Adrenal gland (tissue), 12 donors: ENCODE data around the gene MACROD2. TPM values are rescaled to one million over a fixed set of nuclear protein-coding genes. Genes with fewer than 3 reads are reported as not detected.

Experiments
- DNase-seq, 7 donors: peaks; one replicate each; pipeline ENCODE4 v3.0.0-alpha.2; 2019 to 2020
- H3K27ac ChIP-seq, 5 donors: fragments of 200-600 bp; sonication (generic) in 4 of 5; 1 replicate in 3 of 5; 2 replicates in 2 of 5; pipeline versions ENCODE4 v1.5.1 to v1.8.0; 2016 to 2020; ENCODE audit warnings: mild to moderate bottlenecking in 1 of 5
- H3K27me3 ChIP-seq: fragments of 200-600 bp; 2 replicates; pipeline ENCODE4 v1.8.0; 2021
- H3K36me3 ChIP-seq, 2 donors: fragments of 200-600 bp; replicated peaks in 1 of 2; 1 replicate in 1 of 2; 2 replicates in 1 of 2; pipeline versions ENCODE4 v1.5.1 to v1.8.0; 2018 to 2022
- H3K4me1 ChIP-seq, 2 donors: fragments of 200-600 bp; replicated peaks in 1 of 2; 1 replicate in 1 of 2; 2 replicates in 1 of 2; pipeline versions ENCODE4 v1.5.1 to v1.8.0; 2018 to 2021
- H3K4me3 ChIP-seq, 4 donors: fragments of 200-600 bp; sonication (generic) in 3 of 4; one replicate each; pipeline ENCODE4 v1.5.1; 2016 to 2018
- H3K9me3 ChIP-seq, 3 donors: fragments of 200-600 bp; sonication (generic) in 1 of 3; replicated peaks in 1 of 3; 1 replicate in 2 of 3; 2 replicates in 1 of 3; pipeline versions ENCODE4 v1.5.1 to v1.8.0; 2016 to 2021
- POLR2A ChIP-seq, 2 donors: fragments of 450-650 bp; IDR thresholded peaks; one replicate each; pipeline ENCODE4 v1.6.1; 2017; ENCODE audit warnings: antibody characterized with exemption in 2 of 2, mild to moderate bottlenecking in 2 of 2, moderate library complexity in 1 of 2
- WGBS, 4 donors: extraction: QIAGEN DNeasy Blood & Tissue Kit in 2 of 4; methylation state at CpG; one replicate each; pipeline versions ENCODE4 v1.1.5 to v1.1.7; 2013 to 2017; 5-methylcytosine and 5-hydroxymethylcytosine counted together
- intact Hi-C, 2 donors: fragments of 100-400 bp; cut with DNase I; formaldehyde crosslinking; loops; one replicate each; pipeline versions ENCODE4 v1.14.1 to v1.15.0; 2022 to 2023
- polyA plus RNA-seq, 3 donors: library from polyadenylated mRNA; stranded (reverse); fragments of 200-250 nt in 2 of 3; fragments of 350-450 nt in 1 of 3; fragmentation: Illumina TruSeq in 1 of 3; extraction: RNeasy Lipid Tissue Mini Kit (QIAGEN cat#74804) in 1 of 3; gene quantifications; one replicate each; pipeline ENCODE4 v1.2.3, GENCODE V29; 2013 to 2014
- total RNA-seq, 9 donors: library from RNA; depleted of rRNA in 4 of 9; stranded (reverse); fragments of >200 nt in 4 of 9; fragments of 120-200 nt in 1 of 9; fragmentation: NEBNext Ultra II Directional in 1 of 9; extraction: Animal tissue kit (Norgen Biotek cat#: 25700) in 1 of 9; gene quantifications; one replicate each; pipeline versions ENCODE4 v1.1.0 to v1.2.4, GENCODE V29; 2013 to 2023
- TF ChIP-seq, protein P1 (sequence below), 6 experiments: fragments of 450-650 bp in 4 of 6; fragments of 200-600 bp in 2 of 6; sonication (generic) in 1 of 6; IDR thresholded peaks; 1 replicate in 5 of 6; 2 replicates in 1 of 6; pipeline versions ENCODE4 v1.5.1 to v1.8.0; 2016 to 2021; ENCODE audit warnings: antibody characterized with exemption in 6 of 6, mild to moderate bottlenecking in 2 of 6, moderate library complexity in 1 of 6
- donor health status: healthy with polysubstance abuse.
- donor health status: Bipolar disorder and iron deficiency.
- donor health status: DM: yes; HTN: yes; CAD: no.
- donor health status: DM: no; HTN: no; CAD: no.
- donor health status: DM: no; HTN: no; CAD: no.
- donor health status: DM: yes; HTN: yes; CAD: no.

Gene MACROD2
- total and polyA plus RNA-seq, 12 donors, result 1.1 to 21.2 (median 6.4) TPM

DNA sequence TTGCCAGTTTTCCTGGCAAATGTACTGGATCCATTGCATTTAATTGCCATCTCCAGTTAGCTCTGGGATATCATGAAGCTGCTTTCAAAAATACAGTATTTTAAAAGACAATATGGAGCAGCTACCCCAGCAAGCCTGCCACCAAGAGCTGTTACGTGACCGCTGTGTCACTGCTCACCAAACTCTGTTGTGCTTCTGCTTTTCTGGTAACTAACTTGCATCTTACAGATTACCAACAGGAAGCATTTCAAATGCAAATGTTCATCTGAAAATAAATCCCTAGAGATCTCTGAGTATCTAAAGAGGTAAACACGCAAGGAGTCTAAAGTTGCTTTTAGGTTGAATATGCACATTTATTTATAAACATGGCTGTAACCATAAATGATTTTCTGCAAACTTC is 1569.7 kb downstream of the MACROD2 start:
- Histone ChIP-seq H3K4me1 (no peaks in the 10 kb centered on the region), H3K36me3 (no peaks in the 10 kb centered on the region), H3K27ac (no peak overlapping the region), H3K4me3 (no peak overlapping the region), H3K27me3 (no peaks in the 10 kb centered on the region), H3K9me3 (no peaks in the 10 kb centered on the region)
- DNase-seq, result no peak
- WGBS, 4 donors, result 80 to 85% (median 84%) methylated on average over 3 of the region's 3 CpGs
- TF ChIP-seq, protein P1, sequence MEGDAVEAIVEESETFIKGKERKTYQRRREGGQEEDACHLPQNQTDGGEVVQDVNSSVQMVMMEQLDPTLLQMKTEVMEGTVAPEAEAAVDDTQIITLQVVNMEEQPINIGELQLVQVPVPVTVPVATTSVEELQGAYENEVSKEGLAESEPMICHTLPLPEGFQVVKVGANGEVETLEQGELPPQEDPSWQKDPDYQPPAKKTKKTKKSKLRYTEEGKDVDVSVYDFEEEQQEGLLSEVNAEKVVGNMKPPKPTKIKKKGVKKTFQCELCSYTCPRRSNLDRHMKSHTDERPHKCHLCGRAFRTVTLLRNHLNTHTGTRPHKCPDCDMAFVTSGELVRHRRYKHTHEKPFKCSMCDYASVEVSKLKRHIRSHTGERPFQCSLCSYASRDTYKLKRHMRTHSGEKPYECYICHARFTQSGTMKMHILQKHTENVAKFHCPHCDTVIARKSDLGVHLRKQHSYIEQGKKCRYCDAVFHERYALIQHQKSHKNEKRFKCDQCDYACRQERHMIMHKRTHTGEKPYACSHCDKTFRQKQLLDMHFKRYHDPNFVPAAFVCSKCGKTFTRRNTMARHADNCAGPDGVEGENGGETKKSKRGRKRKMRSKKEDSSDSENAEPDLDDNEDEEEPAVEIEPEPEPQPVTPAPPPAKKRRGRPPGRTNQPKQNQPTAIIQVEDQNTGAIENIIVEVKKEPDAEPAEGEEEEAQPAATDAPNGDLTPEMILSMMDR (IDR thresholded peaks at IDR 0.05), result no peak
- no peak for TF ChIP-seq POLR2A (IDR thresholded peaks at IDR 0.05)
- intact Hi-C loops, result no loop called here

DNA sequence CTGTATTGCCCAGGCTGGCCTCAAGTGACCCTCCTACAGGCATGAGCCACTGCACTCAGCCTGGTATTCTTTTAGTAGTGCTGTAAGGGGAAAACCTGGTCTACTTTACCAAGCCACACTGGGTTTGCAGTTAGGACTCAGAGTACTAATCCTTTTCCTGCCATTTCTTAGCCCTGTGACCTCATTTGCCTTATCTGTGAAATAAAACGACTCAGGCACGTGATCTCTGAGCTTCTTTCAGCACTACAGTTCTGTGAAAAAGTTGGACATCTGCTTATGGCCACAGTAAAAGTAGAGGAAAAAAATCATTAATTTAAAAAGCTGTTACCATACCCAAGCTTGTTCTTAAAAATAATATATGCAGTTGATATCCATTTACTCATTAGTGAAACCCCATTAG is 1570.5 kb downstream of the MACROD2 start:
- no peaks in the 10 kb centered on the region for H3K4me1 ChIP-seq
- intact Hi-C loops, result no loop called here
- no peak overlapping the region for H3K27ac ChIP-seq
- H3K36me3 ChIP-seq, result no peaks in the 10 kb centered on the region
- TF ChIP-seq, protein P1 (IDR thresholded peaks at IDR 0.05), result no peak
- no peak for TF ChIP-seq POLR2A (IDR thresholded peaks at IDR 0.05)
- DNase-seq, result no peak
- H3K9me3 ChIP-seq, result no peaks in the 10 kb centered on the region
- 45 to 66% (median 55%) methylated on average over 2 of the region's 2 CpGs for WGBS, 4 donors
- H3K27me3 ChIP-seq, result no peaks in the 10 kb centered on the region
- H3K4me3 ChIP-seq, result no peak overlapping the region

DNA sequence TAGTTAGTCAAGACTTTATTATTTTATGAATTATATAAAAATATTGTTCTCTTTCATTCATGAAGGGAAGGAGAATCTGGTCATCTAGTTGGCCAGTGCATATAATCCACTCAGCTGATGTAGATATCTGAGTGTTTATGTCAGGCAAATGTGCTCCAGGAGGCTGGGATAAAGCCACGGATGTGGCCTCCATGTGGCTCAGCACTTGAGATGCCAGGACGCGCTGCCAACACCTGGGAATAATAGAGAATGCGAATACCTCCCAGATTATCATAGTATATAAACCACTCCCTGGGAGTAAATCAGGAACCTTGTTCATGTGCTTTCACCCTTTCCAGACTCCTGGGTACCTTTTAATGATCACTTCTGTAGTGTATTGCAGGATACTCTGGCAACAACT is 1571.9 kb downstream of the MACROD2 start:
- DNase-seq, result no peak
- intact Hi-C loops, result no loop called here
- Histone ChIP-seq H3K27ac (no peak overlapping the region), H3K4me3 (no peak overlapping the region), H3K9me3 (no peaks in the 10 kb centered on the region), H3K27me3 (no peaks in the 10 kb centered on the region), H3K36me3 (no peaks in the 10 kb centered on the region), H3K4me1 (no peaks in the 10 kb centered on the region)
- 82 to 95% (median 92%) methylated on average over 4 of the region's 4 CpGs for WGBS, 4 donors
- no peak for TF ChIP-seq POLR2A (IDR thresholded peaks at IDR 0.05)
- TF ChIP-seq, protein P1 (IDR thresholded peaks at IDR 0.05), result no peak

DNA sequence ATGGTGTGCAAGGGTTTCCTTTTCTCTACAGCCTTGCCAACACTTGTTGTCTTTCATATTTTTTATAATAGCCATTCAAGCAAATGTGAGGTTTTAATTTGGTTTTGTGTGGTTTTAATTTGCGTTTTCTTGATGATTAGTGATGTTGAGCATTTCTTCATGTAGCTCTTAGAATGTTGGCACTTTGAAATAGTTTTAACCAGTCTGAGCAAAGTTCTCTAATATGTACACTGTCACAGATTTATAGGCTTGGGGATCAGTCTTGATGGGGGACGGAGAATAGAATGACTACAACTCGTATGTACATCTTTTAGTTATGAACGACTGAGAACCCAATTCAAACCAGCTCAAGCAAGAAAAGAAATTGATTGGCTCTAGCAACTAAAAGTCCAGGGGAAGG is 1574.8 kb downstream of the MACROD2 start:
- DNase-seq, result no peak
- intact Hi-C loops, result no loop called here
- TF ChIP-seq POLR2A (IDR thresholded peaks at IDR 0.05), result no peak
- TF ChIP-seq, protein P1 (IDR thresholded peaks at IDR 0.05), result no peak
- no peaks in the 10 kb centered on the region for H3K36me3 ChIP-seq
- 94 to 96% (median 95%) methylated on average over 4 of the region's 4 CpGs for WGBS, 4 donors
- no peaks in the 10 kb centered on the region for H3K27me3 ChIP-seq
- H3K4me3 ChIP-seq, result no peak overlapping the region
- H3K9me3 ChIP-seq, result no peaks in the 10 kb centered on the region
- H3K4me1 ChIP-seq, result no peaks in the 10 kb centered on the region
- no peak overlapping the region for H3K27ac ChIP-seq
